COLO668 (cell line): Measurements from ENCODE around the gene DNAH14.
"Not testable (repeated sequence)": the region's sequence is repeated elsewhere in the genome, so short reads cannot be mapped to it uniquely, and the experiment has no call there.

ENCODE experiments used
- DNase-seq: peaks from one replicate; lab custom pipeline; 2025; ENCODE audit not compliant: unreplicated experiment; lab: John Stamatoyannopoulos, UW

The DNAH14 gene

DNA sequence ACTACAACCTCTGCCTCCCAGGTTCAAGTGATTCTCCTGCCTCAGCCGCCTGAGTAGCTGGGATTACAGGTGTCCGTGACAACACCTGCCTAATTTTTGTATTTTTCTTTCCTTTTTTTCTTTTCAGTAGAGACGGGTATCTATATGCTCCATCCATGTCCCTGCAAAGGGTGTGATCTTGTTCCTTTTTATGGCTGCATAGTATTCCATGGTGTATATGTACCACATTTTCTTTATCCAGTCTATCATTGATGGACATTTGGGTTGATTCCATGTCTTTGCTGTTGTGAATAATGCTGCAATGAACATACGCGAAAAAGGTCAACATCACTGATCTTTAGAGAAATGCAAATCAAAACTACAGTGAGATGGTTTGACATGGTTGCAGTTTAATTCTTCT is 62.1 kb downstream of the DNAH14 start:
- not testable (repeated sequence) for DNase-seq

DNA sequence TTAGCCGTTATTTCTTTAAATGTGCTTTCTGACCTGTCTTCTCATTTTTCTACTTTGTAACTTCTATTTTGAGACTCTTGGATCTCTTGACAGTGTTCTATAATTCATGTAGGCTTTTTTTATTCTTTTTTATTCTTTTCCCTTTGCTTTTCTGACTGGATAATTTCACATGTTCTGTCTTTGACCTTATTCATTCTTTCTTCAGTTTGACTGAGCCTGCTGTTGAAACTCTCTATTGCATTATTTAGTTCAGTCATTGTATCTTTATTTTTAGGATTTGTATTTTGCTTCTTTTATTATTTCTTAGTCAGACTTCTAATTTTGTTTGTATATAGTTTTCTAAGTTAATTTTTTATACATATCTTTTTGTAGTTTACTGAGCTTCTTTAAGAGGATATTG is 66.1 kb downstream of the DNAH14 start:
- no peak for DNase-seq

DNA sequence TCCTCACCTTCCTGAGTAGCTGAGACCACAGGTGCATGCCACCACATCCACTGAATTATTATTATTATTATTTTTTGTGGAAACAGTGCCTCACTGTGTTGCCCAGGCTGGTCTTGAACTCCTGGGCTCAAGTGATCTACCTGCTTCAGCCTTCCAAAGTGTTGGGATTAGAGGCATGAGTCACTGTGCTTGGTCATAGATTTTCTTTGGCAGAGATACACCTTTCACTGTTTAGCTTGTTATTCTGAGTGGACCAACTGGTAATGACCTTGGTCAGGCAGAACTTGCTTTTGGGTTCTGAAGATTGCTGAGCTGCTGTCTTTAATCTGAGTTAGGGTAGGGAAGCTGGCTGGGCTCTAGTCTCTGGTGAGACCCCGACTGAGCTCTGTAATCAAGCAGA is 66.8 kb downstream of the DNAH14 start:
- no peak for DNase-seq

DNA sequence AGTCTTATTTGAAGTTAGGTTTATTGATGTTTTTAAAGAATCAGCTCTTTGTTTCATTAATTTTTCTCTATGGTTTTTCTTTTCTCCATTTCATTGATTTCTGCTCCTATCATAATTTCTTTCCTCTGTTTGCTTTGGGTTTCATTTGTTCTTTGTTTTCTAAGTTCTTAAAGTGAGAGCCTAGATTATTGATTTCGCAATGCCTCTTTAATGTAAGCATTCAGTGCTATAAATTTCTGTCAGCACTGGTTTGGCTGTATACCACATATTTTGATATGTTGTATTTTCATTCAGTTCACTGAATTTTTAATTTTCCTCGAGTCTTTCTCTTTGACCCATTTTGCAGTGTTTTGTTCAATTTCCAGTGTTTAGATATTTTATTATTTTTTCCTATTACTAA is 68.7 kb downstream of the DNAH14 start:
- DNase-seq, result no peak

DNA sequence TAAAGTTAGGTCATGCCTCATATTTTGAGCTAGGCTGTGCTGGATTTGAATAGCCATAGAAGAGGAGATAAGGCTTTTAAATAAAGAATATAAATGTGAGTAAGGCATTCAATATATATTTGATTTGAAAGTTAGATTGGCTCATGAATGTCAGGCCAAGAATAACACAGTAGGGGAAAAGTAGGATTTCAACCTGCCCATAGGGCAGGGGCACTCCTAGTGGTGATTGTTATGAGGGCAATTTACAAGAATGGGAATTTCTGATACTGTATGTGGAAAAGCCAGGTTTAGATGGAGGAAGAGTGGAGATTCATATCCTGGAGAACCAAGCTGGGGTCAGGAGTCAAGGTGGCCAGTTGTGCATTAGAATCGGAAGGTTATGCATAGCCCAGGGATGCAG is 74.9 kb downstream of the DNAH14 start:
- no peak for DNase-seq

DNA sequence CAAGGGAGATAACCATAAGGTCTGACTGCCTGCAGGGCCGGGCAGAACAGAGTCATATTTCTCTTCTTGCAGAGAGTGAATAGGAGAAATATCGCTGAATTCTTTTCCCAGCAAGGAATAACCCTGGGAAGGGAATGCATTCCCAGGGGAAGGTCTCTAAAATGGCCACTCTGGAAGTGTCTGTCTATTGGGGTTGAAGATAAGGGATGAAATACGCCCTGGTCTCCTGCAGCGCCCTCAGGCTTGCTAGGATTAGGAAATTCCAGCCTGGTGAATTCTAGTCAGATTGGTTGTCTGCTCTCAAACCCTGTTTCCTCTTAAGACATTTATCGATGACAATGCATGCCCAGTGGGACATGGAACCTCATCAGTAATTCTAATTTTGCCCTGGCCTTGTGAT is 76.9 kb downstream of the DNAH14 start:
- not testable (repeated sequence) for DNase-seq

DNA sequence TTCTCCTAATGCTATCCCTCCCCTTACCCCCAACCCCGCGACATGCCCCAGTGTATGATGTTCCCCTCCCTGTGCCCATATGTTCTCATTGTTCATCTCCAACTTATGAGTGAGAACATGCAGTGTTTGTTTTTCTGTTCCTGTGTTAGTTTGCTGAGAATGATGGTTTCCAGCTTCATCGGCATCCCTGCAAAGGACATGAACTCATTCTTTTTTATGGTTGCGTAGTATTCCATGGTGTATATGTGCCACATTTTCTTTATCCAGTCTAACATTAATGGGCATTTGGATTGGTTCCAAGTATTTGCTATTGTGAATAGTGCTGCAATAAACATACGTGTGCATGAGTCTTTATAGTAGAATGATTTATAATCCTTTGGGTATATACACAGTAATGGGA is 78.6 kb downstream of the DNAH14 start:
- DNase-seq, result not testable (repeated sequence)

DNA sequence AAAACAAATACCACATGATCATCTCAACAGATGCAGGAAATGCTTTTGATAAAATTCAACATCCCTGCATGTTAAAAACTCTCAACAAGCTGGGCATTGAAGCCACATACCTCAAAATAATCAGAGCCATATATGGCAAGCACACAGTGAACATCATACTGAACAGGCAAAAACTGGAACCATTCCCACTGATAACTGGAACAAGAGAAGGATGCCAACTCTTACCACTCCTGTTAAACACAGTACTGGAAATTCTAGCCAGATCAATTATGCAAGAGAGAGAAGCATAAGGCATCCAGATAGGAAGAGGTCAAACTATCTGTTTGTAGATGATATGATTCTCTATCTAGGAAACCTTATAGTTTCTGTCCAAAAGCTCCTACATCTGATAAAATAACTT is 91.6 kb downstream of the DNAH14 start:
- no peak for DNase-seq

DNA sequence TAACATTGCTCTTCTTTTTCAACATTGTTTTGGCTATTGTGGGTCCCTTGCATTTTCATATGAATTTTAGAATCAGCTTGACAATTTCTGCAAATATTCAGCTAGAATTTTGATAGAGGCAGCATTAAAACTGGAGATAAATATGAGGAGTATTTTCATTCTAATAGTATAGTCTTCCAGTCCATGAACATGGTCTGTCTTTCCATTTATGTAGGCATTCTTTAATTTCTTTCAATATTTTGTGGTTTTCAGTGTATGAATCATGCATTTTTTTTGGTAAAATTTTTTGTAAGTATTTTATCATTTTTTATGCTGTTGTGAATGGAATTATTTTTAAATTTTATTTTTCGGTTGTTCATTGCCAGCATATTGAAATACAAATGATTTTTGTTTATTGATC is 97.2 kb downstream of the DNAH14 start:
- no peak for DNase-seq

DNA sequence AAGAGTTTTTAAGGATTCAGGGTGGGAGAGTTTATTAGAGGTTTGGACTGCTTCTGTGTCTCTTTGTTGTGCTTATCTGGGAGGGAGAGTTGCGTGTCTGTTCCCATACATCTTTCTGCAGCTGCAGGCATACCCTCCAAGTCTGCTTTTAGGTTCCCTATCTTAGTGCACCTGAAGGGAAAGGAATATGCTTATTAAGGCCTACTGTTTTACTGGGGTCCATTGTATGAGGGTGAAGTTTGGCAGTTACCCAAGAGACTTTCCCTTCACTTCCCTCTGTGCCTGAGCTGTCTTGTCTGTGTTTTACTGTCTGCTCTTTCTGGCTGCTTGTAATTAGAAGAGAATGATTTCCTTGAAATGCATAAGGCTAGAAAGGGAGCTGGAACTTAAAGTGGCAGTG is 107.0 kb downstream of the DNAH14 start:
- not testable (repeated sequence) for DNase-seq

DNA sequence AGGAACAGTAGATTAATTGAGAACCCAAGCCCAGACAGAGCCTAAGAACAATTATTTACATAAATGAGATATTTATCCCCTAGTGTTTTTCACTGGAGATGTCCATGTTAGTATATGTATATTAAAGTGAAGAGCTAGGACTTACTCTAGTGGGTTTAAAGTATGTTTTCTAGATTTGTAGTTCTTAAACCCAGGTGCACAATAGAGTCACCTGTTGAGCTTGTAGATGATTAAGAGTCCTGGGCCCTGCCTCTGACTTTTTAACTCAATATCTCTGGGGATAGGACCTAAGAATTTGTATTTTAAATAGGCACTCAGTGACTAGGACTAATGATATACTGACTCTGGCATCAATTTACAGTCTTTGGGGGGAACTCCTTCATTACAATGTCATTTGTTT is 112.8 kb downstream of the DNAH14 start:
- DNase-seq, result no peak

DNA sequence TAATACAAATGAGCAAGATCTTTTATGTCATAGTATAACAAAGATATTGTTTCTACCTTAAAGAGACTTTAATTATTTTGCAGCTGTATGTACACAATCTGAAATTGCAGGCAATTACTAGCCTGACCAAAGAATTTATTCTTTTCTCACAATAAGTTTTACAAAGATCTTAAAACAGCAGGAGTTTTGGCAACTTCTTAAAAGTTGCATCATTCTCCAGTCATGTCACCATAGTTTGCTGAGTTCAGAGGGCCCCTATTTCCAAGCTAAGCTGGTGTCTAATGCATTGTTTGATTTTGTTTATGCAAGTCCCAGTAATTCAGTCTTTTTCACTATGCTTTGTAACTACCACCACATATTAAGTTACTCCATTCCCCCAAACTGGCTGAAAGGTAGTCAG is 114.8 kb downstream of the DNAH14 start:
- no peak for DNase-seq

DNA sequence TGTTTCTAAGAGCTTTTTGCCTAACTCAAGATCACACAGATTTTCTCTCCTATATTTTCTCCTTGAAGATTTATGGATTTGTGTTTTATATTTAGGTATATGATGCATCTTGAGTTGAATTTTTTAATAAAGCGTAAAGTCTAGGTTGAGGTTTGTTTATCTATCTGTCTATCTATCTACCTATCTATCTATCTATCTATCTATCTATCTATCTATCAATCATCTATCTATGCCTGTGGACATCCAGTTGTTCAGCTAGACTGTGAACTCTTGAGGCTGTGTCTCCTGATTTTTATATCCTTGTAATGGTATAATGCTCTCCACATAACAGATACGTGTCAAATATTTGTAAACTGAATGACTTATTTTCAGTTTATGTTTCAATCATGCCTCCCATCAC is 120.1 kb downstream of the DNAH14 start:
- no peak for DNase-seq

DNA sequence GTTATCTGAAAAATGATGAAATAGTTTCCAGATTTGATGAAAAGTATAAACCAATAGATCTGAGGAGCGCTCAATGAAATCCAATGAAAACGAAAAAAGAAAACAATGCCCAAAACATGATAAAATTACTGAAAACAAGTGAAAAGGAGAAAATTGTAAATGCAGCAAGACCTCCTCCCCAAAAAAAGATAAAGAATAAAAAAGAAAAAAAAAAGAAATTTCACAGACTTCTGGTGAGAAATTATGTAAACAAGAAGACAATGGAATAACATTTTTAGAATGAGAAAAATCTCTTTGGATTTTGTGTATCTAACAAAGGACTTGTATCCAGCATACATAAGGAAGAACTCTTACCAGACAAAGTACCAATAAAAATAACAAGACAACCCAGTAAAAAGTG is 134.2 kb downstream of the DNAH14 start:
- no peak for DNase-seq

DNA sequence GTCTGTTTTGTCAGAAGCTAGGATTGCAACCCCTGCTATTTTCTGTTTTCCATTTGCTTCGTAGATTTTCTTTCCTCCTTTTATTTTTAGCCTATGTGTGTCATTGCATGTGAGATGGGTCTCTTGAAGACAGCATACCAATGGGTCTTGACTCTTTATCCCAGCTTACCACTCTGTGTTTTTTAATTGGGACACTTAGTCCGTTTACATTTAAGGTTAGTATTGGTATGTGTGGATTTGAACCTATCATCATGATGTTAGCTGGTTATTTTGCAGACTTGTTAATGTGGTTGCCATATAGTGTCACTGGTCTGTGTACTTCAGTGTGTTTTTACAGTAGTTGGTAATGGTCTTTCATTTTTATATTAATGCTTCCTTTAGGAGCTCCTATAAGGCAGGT is 141.5 kb downstream of the DNAH14 start:
- no peak for DNase-seq

DNA sequence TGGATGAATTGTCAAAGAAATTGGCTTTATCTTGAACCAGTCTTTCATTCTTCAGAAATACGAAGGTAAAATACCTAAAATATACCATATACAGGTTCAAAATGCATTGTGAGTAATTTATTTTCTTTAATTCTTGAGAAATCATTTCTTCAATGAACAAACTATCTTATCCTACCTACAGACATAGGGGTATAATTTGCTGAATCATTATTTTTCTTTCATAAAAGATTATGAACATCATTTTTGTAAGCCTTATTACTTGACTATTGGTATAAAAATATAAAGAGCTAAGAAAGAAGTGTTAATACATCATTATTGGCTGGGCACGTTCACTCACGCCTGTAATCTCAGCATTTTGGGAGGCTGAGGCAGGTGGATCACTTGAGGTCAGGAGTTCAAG is 167.7 kb downstream of the DNAH14 start:
- DNase-seq, result no peak

DNA sequence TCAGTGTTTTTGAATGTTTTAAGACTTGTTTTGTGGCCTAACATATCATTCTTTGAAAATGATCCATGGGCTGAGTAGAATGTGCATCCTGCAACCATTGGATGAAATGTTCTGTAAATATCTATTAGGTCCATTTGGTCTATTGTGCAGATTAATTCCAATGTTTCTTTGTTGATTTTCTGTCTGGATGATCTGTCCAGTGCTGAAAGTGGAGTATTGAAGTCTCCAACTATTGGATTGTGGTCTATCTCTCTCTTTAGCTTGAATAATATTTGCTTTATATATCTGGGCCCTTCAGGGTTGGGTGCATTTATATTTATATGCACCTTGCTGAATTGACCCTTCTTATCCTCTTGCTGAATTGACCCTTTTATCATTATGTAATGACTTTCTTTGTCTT is 181.5 kb downstream of the DNAH14 start:
- DNase-seq, result no peak

DNA sequence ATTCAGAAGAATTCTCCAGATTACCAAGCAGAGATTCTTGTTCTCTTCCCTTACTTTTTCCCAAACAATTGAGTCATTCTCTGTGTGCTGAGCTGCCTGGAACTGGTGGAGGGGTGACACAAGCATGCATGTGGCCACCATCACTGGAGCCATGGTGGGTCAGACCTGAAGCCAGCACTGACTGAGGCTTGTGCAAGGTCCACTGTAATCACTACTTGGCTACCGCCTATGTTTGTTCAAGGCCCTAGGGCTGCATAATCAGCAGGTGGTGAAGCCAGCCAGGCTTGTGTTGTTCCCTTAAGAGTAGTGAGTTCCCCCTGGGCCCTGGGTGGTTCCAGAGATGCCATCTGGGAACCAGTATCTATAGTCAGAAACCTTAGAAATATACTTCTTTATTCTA is 183.8 kb downstream of the DNAH14 start:
- DNase-seq, result no peak

DNA sequence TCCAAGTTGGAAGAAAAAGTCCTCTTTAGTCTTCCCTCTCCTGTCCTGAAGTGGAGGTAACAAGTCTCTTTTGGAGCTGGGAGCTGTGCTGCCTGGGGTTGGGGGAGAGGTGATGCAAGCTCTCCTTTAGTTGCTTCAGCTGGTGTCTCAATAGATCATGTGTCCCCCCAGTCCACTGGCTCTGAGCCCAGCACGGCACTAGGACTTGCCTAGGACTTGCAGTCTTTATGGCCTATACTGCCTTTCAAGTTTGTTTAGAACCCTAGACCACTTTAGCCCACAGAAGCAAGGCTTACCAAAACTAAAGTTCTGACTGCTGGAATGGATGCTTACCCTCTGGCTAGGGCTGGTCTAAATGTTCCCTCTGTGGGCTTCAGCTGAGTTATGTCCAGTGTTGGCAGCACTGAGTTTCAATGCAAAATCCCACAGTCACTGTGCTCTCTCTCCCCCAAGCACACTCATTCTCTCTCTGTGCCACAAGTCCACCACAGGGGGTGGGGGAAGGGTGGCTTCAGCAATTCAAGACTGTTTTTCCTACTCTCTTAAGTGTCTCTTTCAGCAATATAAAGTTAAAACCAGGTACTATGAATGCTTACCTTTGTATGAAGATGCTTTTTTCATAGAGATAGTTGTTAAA is 185.0 kb downstream of the DNAH14 start:
- DNase-seq, result no peak

DNA sequence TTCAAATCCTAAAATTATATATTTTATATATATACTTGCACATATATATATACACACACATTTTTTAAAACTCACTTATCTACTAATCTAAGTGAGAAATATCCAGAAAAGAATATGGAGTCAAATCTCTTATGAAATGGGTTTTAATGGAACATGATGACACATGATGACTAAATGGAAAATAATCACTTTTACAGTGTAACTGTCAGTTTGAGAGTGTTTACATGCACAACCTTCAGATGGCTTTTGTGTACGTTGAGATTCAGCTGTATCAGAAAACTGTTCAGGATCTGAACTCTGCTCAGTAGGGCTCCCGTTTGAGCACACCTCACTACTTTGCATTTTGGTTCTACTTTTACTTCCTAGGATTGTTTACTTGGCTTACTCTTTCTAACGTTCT is 189.8 kb downstream of the DNAH14 start:
- DNase-seq, result no peak

DNA sequence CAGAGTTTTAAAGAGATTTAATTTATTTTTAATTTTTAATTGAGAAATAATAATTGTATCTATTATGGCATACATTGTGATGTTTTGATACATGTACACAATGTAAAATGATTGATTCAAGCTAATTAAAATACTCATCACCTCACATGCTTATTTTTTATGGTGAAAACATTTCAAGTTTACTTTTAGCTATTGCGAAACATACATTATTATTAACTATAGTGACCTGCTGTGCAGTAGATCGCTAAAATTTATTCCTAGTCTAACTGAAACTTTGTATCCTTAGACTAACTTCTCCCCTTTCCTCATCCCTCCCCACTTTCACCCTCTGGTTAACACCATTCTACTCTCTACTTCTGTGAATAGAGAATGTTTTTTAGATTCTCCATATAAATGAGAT is 191.6 kb downstream of the DNAH14 start:
- no peak for DNase-seq

DNA sequence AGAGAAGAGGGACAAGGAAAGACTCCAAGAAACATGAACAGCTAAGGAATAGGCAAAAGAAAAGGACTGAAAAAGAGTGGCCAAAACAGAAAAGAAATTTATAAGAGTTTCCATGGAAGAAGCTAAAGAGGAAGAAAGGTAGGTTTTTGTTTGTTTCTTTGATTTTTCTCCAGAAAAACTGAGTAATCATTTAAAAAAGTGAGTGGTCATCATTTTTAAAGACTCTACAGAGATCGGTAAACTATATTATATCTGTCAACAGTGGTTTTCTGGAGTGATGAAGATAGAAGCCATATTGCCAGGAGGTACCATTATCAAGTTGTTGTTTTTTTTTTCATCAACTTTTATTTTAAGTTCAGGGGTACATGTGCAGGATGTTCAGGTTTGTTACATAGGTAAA is 202.4 kb downstream of the DNAH14 start:
- no peak for DNase-seq

DNA sequence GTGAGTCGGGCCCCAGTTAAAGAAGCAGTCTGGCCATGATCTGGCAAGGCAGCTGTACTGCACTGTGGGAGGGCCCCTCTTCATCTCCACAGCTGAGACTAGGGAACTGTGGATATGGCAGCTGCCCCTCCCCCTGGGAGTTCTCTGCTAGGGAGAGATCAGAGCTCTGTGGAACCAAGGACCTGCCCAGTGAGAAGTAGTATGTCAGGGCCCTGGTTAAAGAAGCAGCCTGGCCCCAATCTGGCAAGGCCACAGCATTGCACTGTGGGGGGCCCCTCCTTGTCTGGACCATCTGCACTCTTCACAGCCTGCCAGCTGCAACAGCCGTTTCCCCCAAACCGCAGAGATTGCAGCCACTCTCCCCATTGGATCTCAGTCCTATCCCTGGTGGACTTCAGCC is 208.5 kb downstream of the DNAH14 start:
- DNase-seq, result no peak

DNA sequence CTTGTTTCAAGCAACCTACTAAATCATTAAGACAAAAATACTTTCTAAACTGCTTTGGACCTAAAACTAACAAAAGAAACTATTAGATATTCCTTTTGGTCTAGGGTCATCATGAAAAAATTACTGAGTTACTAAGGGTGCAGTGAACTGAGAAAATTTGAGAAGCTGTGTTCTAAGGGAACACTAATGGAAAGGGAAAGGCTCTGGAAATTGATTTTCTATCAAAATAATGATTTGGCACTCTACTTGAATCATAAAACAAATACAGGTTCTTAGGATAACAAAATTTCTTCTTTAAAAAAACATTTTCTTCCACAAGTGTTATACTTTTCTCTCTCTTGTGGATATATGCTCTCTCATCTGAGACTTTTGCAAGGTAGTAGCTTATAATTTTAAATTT is 213.5 kb downstream of the DNAH14 start:
- DNase-seq, result no peak
